Transverse colon (tissue), 4 donors: ENCODE results near the gene PPP4R4. TPM values are rescaled to one million over a fixed set of nuclear protein-coding genes. Genes with fewer than 3 reads are reported as not detected.
"Not testable (repeated sequence)": the region's sequence is repeated elsewhere in the genome, so short reads cannot be mapped to it uniquely, and the experiment has no call there.

ENCODE experiments used
- DNase-seq: peaks from one replicate; pipeline ENCODE4 v3.0.0-alpha.2; 2019
- H3K27ac ChIP-seq, 4 donors: fragments of 200-600 bp; sonication (generic); 2 replicates each; pipeline ENCODE4 v1.5.1; 2016 to 2018; ENCODE audit warnings: inconsistent platforms in 4 of 4
- H3K27me3 ChIP-seq: fragments of 200-600 bp; sonication (generic); 2 replicates; pipeline ENCODE4 v1.5.1; 2017; ENCODE audit warnings: inconsistent platforms
- H3K36me3 ChIP-seq, 4 donors: fragments of 200-600 bp; sonication (generic); 2 replicates each; pipeline ENCODE4 v1.5.1; 2017 to 2019; ENCODE audit warnings: inconsistent platforms in 4 of 4
- H3K4me1 ChIP-seq, 4 donors: fragments of 200-600 bp; sonication (generic); 2 replicates each; pipeline ENCODE4 v1.5.1; 2017 to 2020; ENCODE audit warnings: inconsistent platforms in 4 of 4
- H3K4me3 ChIP-seq, 4 donors: fragments of 200-600 bp; sonication (generic); 1 replicate in 1 of 4; 2 replicates in 3 of 4; pipeline versions ENCODE4 v1.5.1 to v1.6.1; 2017 to 2019; ENCODE audit warnings: inconsistent platforms in 4 of 4
- H3K9me3 ChIP-seq, 2 donors: fragments of 200-600 bp; sonication (generic); 2 replicates each; pipeline ENCODE4 v1.5.1; 2017 to 2019; ENCODE audit warnings: inconsistent platforms in 2 of 2
- CTCF ChIP-seq, 5 experiments: fragments of 200-600 bp in 3 of 5; fragments of 450-650 bp in 2 of 5; sonication (generic) in 3 of 5; IDR thresholded peaks; 1 replicate in 2 of 5; 2 replicates in 3 of 5; pipeline ENCODE4 v1.5.1; 2016 to 2017; ENCODE audit warnings: antibody characterized with exemption in 5 of 5, inconsistent platforms in 3 of 5, mild to moderate bottlenecking in 2 of 5, moderate library complexity in 1 of 5
- EP300 ChIP-seq: sonication (generic); formaldehyde crosslinking; IDR thresholded peaks from one replicate; pipeline ENCODE4 v1.6.1; 2017; ENCODE audit warnings: antibody characterized with exemption, low read depth
- POLR2A ChIP-seq: fragments of 450-650 bp; IDR thresholded peaks from one replicate; pipeline ENCODE4 v1.6.1; 2016; ENCODE audit warnings: antibody characterized with exemption, mild to moderate bottlenecking, moderate library complexity
- POLR2AphosphoS5 ChIP-seq, 3 donors: sonication (generic); formaldehyde crosslinking; IDR thresholded peaks; one replicate each; pipeline ENCODE4 v1.6.1; 2016; ENCODE audit warnings: antibody characterized with exemption in 3 of 3
- WGBS, 2 donors: methylation state at CpG; one replicate each; pipeline ENCODE4 v1.1.5; 2018; ENCODE audit warnings: low coverage in 1 of 2; 5-methylcytosine and 5-hydroxymethylcytosine counted together
- in situ Hi-C, 4 donors: fragments of 200-750 bp; cut with MboI; loops; one replicate each; pipeline versions ENCODE4 v1.15.0 to v1.15.1; 2017; ENCODE audit warnings: low sequenced_read_pairs in 3 of 4, low pct_ligation_motif_present in 1 of 4, low pct_unique_long_range_greater_than_20kb in 1 of 4
- intact Hi-C: fragments of 100-400 bp; cut with DNase I; formaldehyde crosslinking; loops from one replicate; pipeline ENCODE4 v1.15.1; 2023; ENCODE audit warnings: low total_unique reads
- total RNA-seq, 4 donors: library from RNA; depleted of rRNA; stranded (reverse); fragments of >200 nt; gene quantifications; one replicate each; pipeline ENCODE4 v1.1.0, GENCODE V29; 2016

The PPP4R4 gene
- total RNA-seq, 4 donors from 2014 or later: not detected

GRCh38 chr14:94244182-94244581 lies 70.1 kb downstream of the PPP4R4 start:
- TF ChIP-seq POLR2A (no peak), CTCF (IDR thresholded peaks at IDR 0.05) (no peak), EP300 (no peak), POLR2AphosphoS5 (IDR thresholded peaks at IDR 0.05) (no peak)
- 65 to 88% methylated on average over 1 to 2 of the region's 2 CpGs for WGBS, 2 donors
- intact Hi-C loops: no loop called here

GRCh38 chr14:94264195-94264594 lies 90.1 kb downstream of the PPP4R4 start:
- intact Hi-C loops, H3K4me3 ChIP-seq, H3K9me3 ChIP-seq, H3K27ac ChIP-seq, H3K27me3 ChIP-seq, H3K36me3 ChIP-seq, H3K4me1 ChIP-seq, in situ Hi-C loops, DNase-seq: not testable (repeated sequence)
- WGBS, 2 donors: 51 to 77% methylated on average over 1 to 3 of the region's 3 CpGs

More at GRCh38 chr14:94244182-94244581, 70.1 kb downstream of the PPP4R4 start:
- no peak overlapping the region for H3K27ac ChIP-seq
- no peaks in the 10 kb centered on the region for H3K9me3 ChIP-seq
- H3K4me1 ChIP-seq: no peaks in the 10 kb centered on the region
- no peaks in the 10 kb centered on the region for H3K36me3 ChIP-seq
- peaks cover 7% of the 10 kb centered on the region for H3K27me3 ChIP-seq
- no peak for DNase-seq
- H3K4me3 ChIP-seq: no peak overlapping the region
- in situ Hi-C loops: no loop called here

- H3K27me3 ChIP-seq: no peaks in the 10 kb centered on the region
- no peak overlapping the region for H3K4me3 ChIP-seq
- no peak overlapping the region for H3K27ac ChIP-seq
- TF ChIP-seq POLR2A: no peak
- TF ChIP-seq POLR2AphosphoS5 (IDR thresholded peaks at IDR 0.05): no peak
- TF ChIP-seq EP300: no peak
- no peak for TF ChIP-seq CTCF (IDR thresholded peaks at IDR 0.05)
- peaks cover 5% of the 10 kb centered on the region in 2 donors for H3K9me3 ChIP-seq
- DNase-seq: no peak
- H3K36me3 ChIP-seq: no peaks in the 10 kb centered on the region
- WGBS, 2 donors: 74 to 88% methylated on average over 1 of the region's 1 CpG
- in situ Hi-C loops: no loop called here
- no peaks in the 10 kb centered on the region for H3K4me1 ChIP-seq
- intact Hi-C loops: no loop called here
These were observed 93.2 kb downstream of the PPP4R4 start for GRCh38 chr14:94267352-94267751.

- H3K4me1 ChIP-seq, H3K4me3 ChIP-seq, intact Hi-C loops, H3K36me3 ChIP-seq, H3K9me3 ChIP-seq, in situ Hi-C loops, DNase-seq, H3K27me3 ChIP-seq, H3K27ac ChIP-seq: not testable (repeated sequence)
- 78 to 82% methylated on average over 7 of the region's 7 CpGs for WGBS, 2 donors
These were observed 94.5 kb downstream of the PPP4R4 start for GRCh38 chr14:94268582-94268981.

GRCh38 chr14:94269156-94269555 lies 95.0 kb downstream of the PPP4R4 start:
- Histone ChIP-seq H3K9me3 (no peaks in the 10 kb centered on the region), H3K36me3 (no peaks in the 10 kb centered on the region), H3K4me3 (no peak overlapping the region), H3K27me3 (no peaks in the 10 kb centered on the region), H3K27ac (no peak overlapping the region), H3K4me1 (no peaks in the 10 kb centered on the region)
- WGBS, 2 donors: 22 to 39% methylated on average over 7 to 10 of the region's 10 CpGs
- no peak for DNase-seq
- intact Hi-C loops: no loop called here
- TF ChIP-seq POLR2AphosphoS5 (IDR thresholded peaks at IDR 0.05) (no peak), CTCF (IDR thresholded peaks at IDR 0.05) (no peak), POLR2A (no peak), EP300 (no peak)
- in situ Hi-C loops: no loop called here

DNA sequence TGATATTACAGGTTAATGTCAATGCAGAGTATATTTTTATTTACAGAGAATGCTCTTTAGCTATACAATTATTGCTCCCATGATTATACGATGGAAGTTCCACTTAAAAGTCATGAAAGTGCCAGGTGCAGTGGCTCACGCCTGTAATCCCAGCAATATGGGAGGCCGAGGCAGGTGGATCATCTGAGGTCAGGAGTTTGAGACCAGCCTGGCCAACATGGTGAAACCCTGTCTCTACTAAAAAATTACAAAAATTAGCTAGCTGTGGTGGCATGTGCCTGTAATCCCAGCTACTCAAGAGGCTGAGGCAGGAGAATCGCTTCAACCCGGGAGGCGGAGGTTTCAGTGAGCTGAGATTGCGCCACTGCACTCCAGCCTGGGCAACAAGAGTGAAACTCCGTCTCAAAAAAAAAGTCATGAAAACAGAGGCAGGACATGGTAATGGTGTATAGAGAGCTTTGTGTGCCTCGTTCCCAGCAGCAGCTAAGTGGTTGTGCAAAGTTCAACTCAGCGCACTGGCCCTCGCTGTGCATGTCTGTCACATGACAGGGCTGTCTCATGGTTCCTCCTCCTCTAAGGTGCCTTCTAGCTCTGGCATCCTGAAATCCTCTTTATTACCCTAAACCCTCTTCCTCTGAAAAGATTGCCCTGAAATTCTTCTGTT lies 102.9 kb downstream of the PPP4R4 start:
- H3K4me3 ChIP-seq, H3K27ac ChIP-seq, intact Hi-C loops, H3K9me3 ChIP-seq, H3K27me3 ChIP-seq, H3K36me3 ChIP-seq, in situ Hi-C loops, H3K4me1 ChIP-seq: not testable (repeated sequence)
- peak; percentile 18 for DNase-seq
- 72 to 90% methylated on average over 3 to 11 of the region's 11 CpGs for WGBS, 2 donors
